ENCODE measurements around the gene CADM2.

- TF ChIP-seq EZH2 (IDR thresholded peaks at IDR 0.05; ENCODE audit: low read depth, unreplicated experiment) = no peak
- no peak for TF ChIP-seq CREB1 (CRISPR knock-in tag; IDR thresholded peaks at IDR 0.05; ENCODE audit: low read depth)
- TF ChIP-seq, protein P1, sequence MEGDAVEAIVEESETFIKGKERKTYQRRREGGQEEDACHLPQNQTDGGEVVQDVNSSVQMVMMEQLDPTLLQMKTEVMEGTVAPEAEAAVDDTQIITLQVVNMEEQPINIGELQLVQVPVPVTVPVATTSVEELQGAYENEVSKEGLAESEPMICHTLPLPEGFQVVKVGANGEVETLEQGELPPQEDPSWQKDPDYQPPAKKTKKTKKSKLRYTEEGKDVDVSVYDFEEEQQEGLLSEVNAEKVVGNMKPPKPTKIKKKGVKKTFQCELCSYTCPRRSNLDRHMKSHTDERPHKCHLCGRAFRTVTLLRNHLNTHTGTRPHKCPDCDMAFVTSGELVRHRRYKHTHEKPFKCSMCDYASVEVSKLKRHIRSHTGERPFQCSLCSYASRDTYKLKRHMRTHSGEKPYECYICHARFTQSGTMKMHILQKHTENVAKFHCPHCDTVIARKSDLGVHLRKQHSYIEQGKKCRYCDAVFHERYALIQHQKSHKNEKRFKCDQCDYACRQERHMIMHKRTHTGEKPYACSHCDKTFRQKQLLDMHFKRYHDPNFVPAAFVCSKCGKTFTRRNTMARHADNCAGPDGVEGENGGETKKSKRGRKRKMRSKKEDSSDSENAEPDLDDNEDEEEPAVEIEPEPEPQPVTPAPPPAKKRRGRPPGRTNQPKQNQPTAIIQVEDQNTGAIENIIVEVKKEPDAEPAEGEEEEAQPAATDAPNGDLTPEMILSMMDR (conservative IDR thresholded peaks at IDR 0.05; ENCODE audit: low read depth in 2 of 2) = no peak
- TF ChIP-seq POLR2AphosphoS5 (IDR thresholded peaks at IDR 0.05; ENCODE audit: low read depth) = no peak
- TF ChIP-seq REST (IDR thresholded peaks at IDR 0.05; ENCODE audit: unreplicated experiment) = no peak
- TF ChIP-seq ZNF331 (CRISPR knock-in tag; IDR thresholded peaks at IDR 0.05; ENCODE audit: low read depth) = no peak
- TF ChIP-seq ETS1 (IDR thresholded peaks at IDR 0.05) = no peak
- no peak for TF ChIP-seq JUNB (IDR thresholded peaks at IDR 0.05; ENCODE audit: unreplicated experiment)
Observed at GRCh38 chr3:85922374-85922773, 963.6 kb downstream of the CADM2 start.
